Smooth muscle cell (in vitro differentiated cells): ENCODE results near the gene NINL. TPM values are rescaled to one million over a fixed set of nuclear protein-coding genes. Genes with fewer than 3 reads are reported as not detected.

Experiments
- DNase-seq: peaks from one replicate; lab custom pipeline; 2025; ENCODE audit not compliant: unreplicated experiment; lab: John Stamatoyannopoulos, UW
- H2AFZ ChIP-seq: fragments of 200-600 bp; sonication (generic); 2 replicates; pipeline ENCODE4 v1.6.0; 2016; ENCODE audit warnings: antibody characterized with exemption, low read depth, mild to moderate bottlenecking
- H3F3A ChIP-seq: fragments of 200-600 bp; sonication (generic); 2 replicates; pipeline ENCODE4 v1.6.0; 2017; ENCODE audit warnings: antibody characterized with exemption, low read depth
- H3K27ac ChIP-seq: fragments of 200-600 bp; sonication (generic); 2 replicates; pipeline ENCODE4 v1.5.1; 2016; ENCODE audit warnings: low read depth, mild to moderate bottlenecking
- H3K27me3 ChIP-seq: fragments of 200-600 bp; sonication (generic); 2 replicates; pipeline ENCODE4 v1.6.1; 2016; ENCODE audit warnings: low read depth, mild to moderate bottlenecking
- H3K36me3 ChIP-seq: fragments of 200-600 bp; sonication (generic); 2 replicates; pipeline ENCODE4 v1.5.1; 2016; ENCODE audit warnings: low read depth
- H3K4me1 ChIP-seq: fragments of 200-600 bp; sonication (generic); 2 replicates; pipeline ENCODE4 v1.5.1; 2016; ENCODE audit warnings: low read depth
- H3K4me2 ChIP-seq: fragments of 200-600 bp; sonication (generic); 2 replicates; pipeline ENCODE4 v1.6.0; 2016; ENCODE audit warnings: mild to moderate bottlenecking
- H3K4me3 ChIP-seq: fragments of 200-600 bp; sonication (generic); 2 replicates; pipeline ENCODE4 v1.5.1; 2016; ENCODE audit warnings: mild to moderate bottlenecking
- H3K79me2 ChIP-seq: fragments of 200-600 bp; sonication (generic); 2 replicates; pipeline ENCODE4 v1.6.0; 2016; ENCODE audit warnings: low read depth, mild to moderate bottlenecking
- H3K9ac ChIP-seq: fragments of 200-600 bp; sonication (generic); 2 replicates; pipeline ENCODE4 v1.6.0; 2016; ENCODE audit warnings: low read depth
- H3K9me3 ChIP-seq: fragments of 200-600 bp; sonication (generic); replicated peaks from 2 replicates; pipeline ENCODE4 v1.5.1; 2016; ENCODE audit warnings: low read depth
- H4K20me1 ChIP-seq: fragments of 200-600 bp; sonication (generic); 2 replicates; pipeline ENCODE4 v1.6.0; 2016; ENCODE audit warnings: low read depth
- WGBS: methylation state at CpG from one replicate; pipeline ENCODE4 v1.1.7; 2016; ENCODE audit warnings: low lambda C conversion rate; 5-methylcytosine and 5-hydroxymethylcytosine counted together
- polyA plus RNA-seq: library from polyadenylated mRNA; unstranded; fragments of >200 nt; fragmentation: Nextera tagmentation; extraction: Ambion mirVana; gene quantifications from 2 replicates; pipeline ENCODE4 v1.2.1, GENCODE V29; 2016
- total RNA-seq: library from RNA; depleted of rRNA; stranded (reverse); fragments of >200 nt; gene quantifications from 2 replicates; pipeline ENCODE4 v1.2.3, GENCODE V29; 2014
- TF ChIP-seq, protein P1 (sequence below): fragments of 200-600 bp; sonication (generic); IDR thresholded peaks from 2 replicates; pipeline ENCODE4 v1.5.1; 2017; ENCODE audit warnings: borderline replicate concordance, mild to moderate bottlenecking, antibody characterized with exemption; ENCODE audit not compliant: insufficient read depth, poor library complexity, severe bottlenecking

NINL gene
- total and polyA plus RNA-seq, 2 experiments from 2014 or later: 10.7 to 12.2 TPM

DNA sequence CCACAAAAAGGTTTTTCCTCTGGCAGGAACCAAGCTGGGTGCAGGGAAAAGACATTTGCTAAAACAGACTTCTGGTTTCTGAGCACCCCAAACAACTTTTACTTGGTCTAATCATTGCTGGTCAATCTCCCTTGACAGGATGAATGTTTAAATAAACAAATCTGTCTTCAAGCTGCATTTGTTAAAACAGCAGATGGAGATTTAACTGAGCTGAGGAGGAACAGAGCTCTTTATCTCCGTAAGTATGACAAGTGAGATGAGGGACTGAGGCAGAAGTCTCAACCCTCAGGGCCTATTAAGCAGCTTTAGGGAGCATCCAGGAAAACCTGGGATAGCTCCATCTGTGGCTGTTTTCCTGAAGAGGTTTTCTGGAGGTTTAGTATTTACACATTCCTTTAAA, 40.6 kb downstream of the NINL start:
- Histone ChIP-seq H3K4me2 (peak overlapping the region; percentile 47), H3K27ac (peak overlapping the region; percentile 77), H3K27me3 (no peaks in the 10 kb centered on the region), H3K4me3 (no peak overlapping the region), H3K36me3 (no peaks in the 10 kb centered on the region), H2AFZ (no peak overlapping the region), H3K9me3 (no peaks in the 10 kb centered on the region), H4K20me1 (peaks cover 100% of the 10 kb centered on the region), H3K79me2 (peaks cover 35% of the 10 kb centered on the region), H3F3A (peaks cover 23% of the 10 kb centered on the region), H3K4me1 (peaks cover 14% of the 10 kb centered on the region), H3K9ac (no peak overlapping the region)
- TF ChIP-seq, protein P1, sequence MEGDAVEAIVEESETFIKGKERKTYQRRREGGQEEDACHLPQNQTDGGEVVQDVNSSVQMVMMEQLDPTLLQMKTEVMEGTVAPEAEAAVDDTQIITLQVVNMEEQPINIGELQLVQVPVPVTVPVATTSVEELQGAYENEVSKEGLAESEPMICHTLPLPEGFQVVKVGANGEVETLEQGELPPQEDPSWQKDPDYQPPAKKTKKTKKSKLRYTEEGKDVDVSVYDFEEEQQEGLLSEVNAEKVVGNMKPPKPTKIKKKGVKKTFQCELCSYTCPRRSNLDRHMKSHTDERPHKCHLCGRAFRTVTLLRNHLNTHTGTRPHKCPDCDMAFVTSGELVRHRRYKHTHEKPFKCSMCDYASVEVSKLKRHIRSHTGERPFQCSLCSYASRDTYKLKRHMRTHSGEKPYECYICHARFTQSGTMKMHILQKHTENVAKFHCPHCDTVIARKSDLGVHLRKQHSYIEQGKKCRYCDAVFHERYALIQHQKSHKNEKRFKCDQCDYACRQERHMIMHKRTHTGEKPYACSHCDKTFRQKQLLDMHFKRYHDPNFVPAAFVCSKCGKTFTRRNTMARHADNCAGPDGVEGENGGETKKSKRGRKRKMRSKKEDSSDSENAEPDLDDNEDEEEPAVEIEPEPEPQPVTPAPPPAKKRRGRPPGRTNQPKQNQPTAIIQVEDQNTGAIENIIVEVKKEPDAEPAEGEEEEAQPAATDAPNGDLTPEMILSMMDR: no peak
- DNase-seq: no peak
- 24% methylated on average over 1 of the region's 1 CpG for WGBS

DNA sequence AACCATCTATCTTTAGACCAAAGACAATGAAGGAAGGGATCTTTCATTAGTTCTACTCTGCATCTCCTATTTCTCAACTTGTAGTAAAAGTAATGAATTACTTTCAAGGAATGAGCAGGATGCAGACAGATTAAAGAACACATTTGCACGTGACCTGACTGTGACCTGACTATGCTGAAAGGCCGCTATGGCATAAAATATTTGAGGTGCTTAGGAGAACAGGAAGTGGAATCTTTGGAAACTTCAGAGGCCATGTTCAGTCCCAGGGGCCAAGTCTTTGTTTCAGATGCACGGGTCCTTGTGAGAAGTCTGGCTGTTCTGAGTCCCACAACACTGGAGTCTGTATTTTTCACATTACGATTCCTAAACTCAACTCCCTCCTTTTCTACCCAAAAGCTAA, 41.0 kb downstream of the NINL start:
- H3K4me2 ChIP-seq: peak overlapping the region; percentile 47
- H3F3A ChIP-seq: peaks cover 23% of the 10 kb centered on the region
- H3K9ac ChIP-seq: no peak overlapping the region
- peak overlapping the region; percentile 77 for H3K27ac ChIP-seq
- H3K4me3 ChIP-seq: no peak overlapping the region
- TF ChIP-seq, protein P1: no peak
- no peak overlapping the region for H2AFZ ChIP-seq
- H4K20me1 ChIP-seq: peaks cover 100% of the 10 kb centered on the region
- H3K79me2 ChIP-seq: peaks cover 35% of the 10 kb centered on the region
- H3K36me3 ChIP-seq: no peaks in the 10 kb centered on the region
- H3K4me1 ChIP-seq: peaks cover 14% of the 10 kb centered on the region
- no peak for DNase-seq
- no peaks in the 10 kb centered on the region for H3K27me3 ChIP-seq
- WGBS: 38% methylated on average over 4 of the region's 4 CpGs
- H3K9me3 ChIP-seq: no peaks in the 10 kb centered on the region

DNA sequence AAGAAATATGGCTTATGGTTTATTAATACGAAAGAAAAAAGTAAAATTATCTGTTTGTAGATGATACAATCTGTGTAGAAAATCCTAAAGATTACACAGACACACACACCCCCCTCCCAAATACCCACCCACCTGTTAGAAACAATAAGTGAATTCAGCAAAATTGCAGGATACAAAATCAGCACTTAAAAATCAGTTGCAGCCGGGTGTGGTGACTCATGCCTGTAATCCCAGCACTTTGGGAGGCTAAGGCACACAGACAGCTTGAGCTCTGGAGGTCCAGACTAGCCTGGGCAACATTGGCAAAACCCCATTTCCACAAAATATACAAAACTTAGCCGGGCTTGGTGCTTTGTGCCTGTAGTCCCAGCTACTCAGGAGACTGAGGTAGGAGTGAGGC, 42.3 kb downstream of the NINL start:
- Histone ChIP-seq H3K4me3 (no peak overlapping the region), H4K20me1 (peaks cover 100% of the 10 kb centered on the region), H3K9ac (no peak overlapping the region), H3K79me2 (peaks cover 45% of the 10 kb centered on the region), H3F3A (peaks cover 23% of the 10 kb centered on the region), H2AFZ (no peak overlapping the region), H3K4me1 (peaks cover 14% of the 10 kb centered on the region), H3K4me2 (peak overlapping the region; percentile 12), H3K27me3 (no peaks in the 10 kb centered on the region), H3K27ac (peak overlapping the region; percentile 77), H3K9me3 (no peaks in the 10 kb centered on the region), H3K36me3 (no peaks in the 10 kb centered on the region)
- TF ChIP-seq, protein P1: no peak
- DNase-seq: no peak
- WGBS: 26% methylated on average over 3 of the region's 3 CpGs

DNA sequence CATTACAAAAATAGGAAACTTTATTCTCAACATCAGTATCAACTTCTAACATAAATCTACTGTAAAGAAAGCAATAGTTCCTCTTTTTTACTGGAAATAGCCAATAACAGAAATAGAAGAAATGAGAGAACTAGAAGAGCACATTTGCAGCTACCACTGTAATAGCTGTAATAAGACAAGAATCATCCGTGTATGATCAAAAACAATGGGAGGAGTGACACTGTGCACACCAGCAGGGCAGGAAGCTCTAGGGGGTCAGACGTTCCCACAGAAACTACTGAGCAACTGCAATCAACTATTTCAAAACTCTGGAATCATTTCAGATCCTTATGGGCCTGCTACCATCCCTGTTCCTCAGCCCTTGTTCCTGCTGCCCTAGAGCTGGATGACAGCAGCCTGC, 43.7 kb downstream of the NINL start:
- no peaks in the 10 kb centered on the region for H3K27me3 ChIP-seq
- no peak overlapping the region for H2AFZ ChIP-seq
- H3K4me2 ChIP-seq: no peak overlapping the region
- peaks cover 100% of the 10 kb centered on the region for H4K20me1 ChIP-seq
- TF ChIP-seq, protein P1: no peak
- H3K36me3 ChIP-seq: no peaks in the 10 kb centered on the region
- WGBS: 71% methylated on average over 2 of the region's 2 CpGs
- H3K79me2 ChIP-seq: peaks cover 54% of the 10 kb centered on the region
- H3K4me1 ChIP-seq: peaks cover 14% of the 10 kb centered on the region
- H3F3A ChIP-seq: peaks cover 23% of the 10 kb centered on the region
- no peak overlapping the region for H3K9ac ChIP-seq
- H3K9me3 ChIP-seq: no peaks in the 10 kb centered on the region
- H3K27ac ChIP-seq: no peak overlapping the region
- no peak for DNase-seq
- no peak overlapping the region for H3K4me3 ChIP-seq
